ENCODE measurements around the gene C1QTNF1.
A peak's percentile ranks its signal among the peaks of the same experiment; 100 is the strongest.

The C1QTNF1 gene

GRCh38 chr17:79086609-79087427 is 62.8 kb downstream of the C1QTNF1 start:
- TF ChIP-seq CTCF (IDR thresholded peaks at IDR 0.05; ENCODE audit: insufficient read depth, low read depth, low read length, missing control alignments), result no peak
- H3K4me3 ChIP-seq (ENCODE audit: low read depth, low read length), result no peak overlapping the region
- DNase-seq (ENCODE audit: low read depth), result no peak

- DNase-seq (ENCODE audit: low read depth), result peak; percentile 62
- peak; percentile 89 for TF ChIP-seq CTCF (IDR thresholded peaks at IDR 0.05; ENCODE audit: insufficient read depth, low read depth, low read length, missing control alignments)
These were observed 63.6 kb downstream of the C1QTNF1 start for GRCh38 chr17:79087428-79088143.

GRCh38 chr17:79088247-79088996 is 64.5 kb downstream of the C1QTNF1 start:
- DNase-seq (ENCODE audit: low read depth), result no peak
- no peak for TF ChIP-seq CTCF (IDR thresholded peaks at IDR 0.05; ENCODE audit: insufficient read depth, low read depth, low read length, missing control alignments)
- H3K4me3 ChIP-seq (ENCODE audit: low read depth, low read length), result no peak overlapping the region

More at GRCh38 chr17:79087428-79088143, 63.6 kb downstream of the C1QTNF1 start:
- H3K4me3 ChIP-seq (ENCODE audit: low read depth, low read length), result no peak overlapping the region

- no peak for DNase-seq (ENCODE audit: low read depth)
- no peak overlapping the region for H3K4me3 ChIP-seq (ENCODE audit: low read depth, low read length)
- TF ChIP-seq CTCF (IDR thresholded peaks at IDR 0.05; ENCODE audit: insufficient read depth, low read depth, low read length, missing control alignments), result no peak
These were observed 65.0 kb downstream of the C1QTNF1 start for GRCh38 chr17:79088997-79089328.

GRCh38 chr17:79089720-79090442 is 65.9 kb downstream of the C1QTNF1 start:
- no peak overlapping the region for H3K4me3 ChIP-seq (ENCODE audit: low read depth, low read length)
- TF ChIP-seq CTCF (IDR thresholded peaks at IDR 0.05; ENCODE audit: insufficient read depth, low read depth, low read length, missing control alignments), result no peak
- no peak for DNase-seq (ENCODE audit: low read depth)

- H3K4me3 ChIP-seq (ENCODE audit: low read depth, low read length), result no peak overlapping the region
- TF ChIP-seq CTCF (IDR thresholded peaks at IDR 0.05; ENCODE audit: insufficient read depth, low read depth, low read length, missing control alignments), result no peak
- DNase-seq (ENCODE audit: low read depth), result peak; percentile 31
These were observed 66.7 kb downstream of the C1QTNF1 start for GRCh38 chr17:79090443-79091225.

Data from GM12865 (cell line).